WTC11 (cell line): ENCODE measurements around the gene ZBTB44. TPM values are rescaled to one million over a fixed set of nuclear protein-coding genes. Genes with fewer than 3 reads are reported as not detected.

Experiments
- ATAC-seq: fragments of 200-7000 bp; cut with Tn5 transposase; 2 replicates; pipeline ENCODE4 v1.10.0; 2021; ENCODE audit warnings: mild to moderate bottlenecking, moderate library complexity
- CTCF ChIA-PET: fragments of 300-600 bp; sonication (Branson Sonifier 250); formaldehyde crosslinking; loops from one replicate; lab custom pipeline; 2021; ENCODE audit warnings: antibody characterized with exemption; lab: Charles Lee
- POLR2A ChIA-PET: fragments of 350-600 bp; sonication (Branson Sonifier 250); formaldehyde crosslinking; loops from one replicate; lab custom pipeline; 2021; ENCODE audit warnings: antibody characterized with exemption; lab: Charles Lee
- DNase-seq: peaks from one replicate; pipeline ENCODE4 v3.0.0; 2021; ENCODE audit warnings: low spot score
- H3K27ac Mint-ChIP-seq: 2 replicates; pipeline ENCODE4 v1.8.0; 2021; ENCODE audit warnings: mixed read lengths
- H3K27me3 Mint-ChIP-seq: 2 replicates; pipeline ENCODE4 v1.8.0; 2021; ENCODE audit warnings: low read depth, mild to moderate bottlenecking, moderate library complexity, mixed read lengths
- H3K36me3 Mint-ChIP-seq: 2 replicates; pipeline ENCODE4 v1.8.0; 2021; ENCODE audit warnings: mixed read lengths
- H3K4me1 Mint-ChIP-seq: 2 replicates; pipeline ENCODE4 v1.8.0; 2022; ENCODE audit warnings: mixed read lengths
- H3K4me3 Mint-ChIP-seq: 2 replicates; pipeline ENCODE4 v1.8.0; 2021; ENCODE audit warnings: mild to moderate bottlenecking, moderate library complexity, mixed read lengths
- H3K9me3 Mint-ChIP-seq: 2 replicates; pipeline ENCODE4 v1.8.0; 2021; ENCODE audit warnings: mixed read lengths
- CTCF ChIP-seq: fragments of 200-600 bp; IDR thresholded peaks from 2 replicates; pipeline ENCODE4 v1.8.0; 2022; ENCODE audit warnings: antibody characterized with exemption
- EMX1 ChIP-seq: fragments of 250-450 bp; sonication (Bioruptor Pico); IDR thresholded peaks from 2 replicates; pipeline ENCODE4 v1.8.0; 2021; ENCODE audit warnings: mild to moderate bottlenecking
- ERG ChIP-seq: fragments of 250-450 bp; sonication (Bioruptor Pico); IDR thresholded peaks from 2 replicates; pipeline ENCODE4 v1.8.0; 2021; ENCODE audit warnings: mild to moderate bottlenecking
- ETV6 ChIP-seq: sonication (generic); formaldehyde crosslinking; IDR thresholded peaks from 2 replicates; pipeline ENCODE4 v1.8.1; 2022; ENCODE audit warnings: mild to moderate bottlenecking, missing genetic modification reagents
- GRHL2 ChIP-seq: fragments of 250-450 bp; sonication (Bioruptor Pico); IDR thresholded peaks from 2 replicates; pipeline ENCODE4 v1.8.0; 2022; ENCODE audit warnings: mild to moderate bottlenecking, moderate library complexity; ENCODE audit not compliant: insufficient replicate concordance, severe bottlenecking
- GTF2I ChIP-seq: fragments of 250-450 bp; sonication (Bioruptor Pico); conservative IDR thresholded peaks from 2 replicates; pipeline ENCODE4 v1.4.0; 2021; ENCODE audit warnings: mild to moderate bottlenecking
- MYBL2 ChIP-seq: sonication (generic); formaldehyde crosslinking; IDR thresholded peaks from 2 replicates; pipeline ENCODE4 v1.8.1; 2023; ENCODE audit warnings: mild to moderate bottlenecking, moderate library complexity, missing genetic modification reagents
- PRRX2 ChIP-seq: fragments of 250-450 bp; sonication (Bioruptor Pico); IDR thresholded peaks from 2 replicates; pipeline ENCODE4 v1.8.0; 2021; ENCODE audit warnings: mild to moderate bottlenecking
- SMAD4 ChIP-seq: sonication (generic); formaldehyde crosslinking; IDR thresholded peaks from 2 replicates; pipeline ENCODE4 v1.8.0; 2022; ENCODE audit warnings: mild to moderate bottlenecking, missing genetic modification reagents
- SP1 ChIP-seq: sonication (generic); formaldehyde crosslinking; conservative IDR thresholded peaks from 2 replicates; pipeline ENCODE4 v1.8.1; 2022; ENCODE audit warnings: missing genetic modification reagents
- USF2 ChIP-seq: sonication (generic); formaldehyde crosslinking; IDR thresholded peaks from 2 replicates; pipeline ENCODE4 v1.8.1; 2023; ENCODE audit warnings: mild to moderate bottlenecking, missing genetic modification reagents, moderate library complexity
- ZBTB21 ChIP-seq: sonication (generic); formaldehyde crosslinking; IDR thresholded peaks from 2 replicates; pipeline ENCODE4 v1.8.1; 2023; ENCODE audit warnings: mild to moderate bottlenecking, missing genetic modification reagents, borderline replicate concordance
- ZNF263 ChIP-seq: sonication (generic); formaldehyde crosslinking; IDR thresholded peaks from 2 replicates; pipeline ENCODE4 v1.8.1; 2022; ENCODE audit warnings: low read depth, mild to moderate bottlenecking, moderate library complexity, missing genetic modification reagents
- ZNF317 ChIP-seq: sonication (generic); formaldehyde crosslinking; IDR thresholded peaks from 2 replicates; pipeline ENCODE4 v1.8.1; 2023; ENCODE audit warnings: low read depth, mild to moderate bottlenecking, moderate library complexity, missing genetic modification reagents, borderline replicate concordance
- ZNF423 ChIP-seq: fragments of 250-450 bp; sonication (Bioruptor Pico); IDR thresholded peaks from 2 replicates; pipeline ENCODE4 v2.1.2; 2022; ENCODE audit warnings: mild to moderate bottlenecking, moderate library complexity
- total RNA-seq: library from RNA; stranded (reverse); gene quantifications from 3 replicates; pipeline ENCODE4 v1.2.3, GENCODE V29; 2021
- TF ChIP-seq, protein P1 (sequence below): fragments of 250-450 bp; sonication (Bioruptor Pico); IDR thresholded peaks from 2 replicates; pipeline ENCODE4 v2.1.2; 2022; ENCODE audit warnings: mild to moderate bottlenecking, moderate library complexity
- TF ChIP-seq, protein P2 (sequence below): sonication (generic); formaldehyde crosslinking; IDR thresholded peaks from 2 replicates; pipeline ENCODE4 v1.8.0; 2022; ENCODE audit warnings: mild to moderate bottlenecking, missing genetic modification reagents
- TF ChIP-seq, protein P3 (sequence below): fragments of 250-450 bp; sonication (Bioruptor Pico); IDR thresholded peaks from 2 replicates; pipeline ENCODE4 v1.9.0; 2021; ENCODE audit warnings: moderate library complexity, mild to moderate bottlenecking, inconsistent platforms, borderline replicate concordance

The ZBTB44 gene
- total RNA-seq, 1 experiment from 2014 or later, result 107 TPM

- TF ChIP-seq, protein P1, sequence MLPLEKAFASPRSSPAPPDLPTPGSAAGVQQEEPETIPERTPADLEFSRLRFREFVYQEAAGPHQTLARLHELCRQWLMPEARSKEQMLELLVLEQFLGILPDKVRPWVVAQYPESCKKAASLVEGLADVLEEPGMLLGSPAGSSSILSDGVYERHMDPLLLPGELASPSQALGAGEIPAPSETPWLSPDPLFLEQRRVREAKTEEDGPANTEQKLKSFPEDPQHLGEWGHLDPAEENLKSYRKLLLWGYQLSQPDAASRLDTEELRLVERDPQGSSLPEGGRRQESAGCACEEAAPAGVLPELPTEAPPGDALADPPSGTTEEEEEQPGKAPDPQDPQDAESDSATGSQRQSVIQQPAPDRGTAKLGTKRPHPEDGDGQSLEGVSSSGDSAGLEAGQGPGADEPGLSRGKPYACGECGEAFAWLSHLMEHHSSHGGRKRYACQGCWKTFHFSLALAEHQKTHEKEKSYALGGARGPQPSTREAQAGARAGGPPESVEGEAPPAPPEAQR, result no peak
- TF ChIP-seq ERG (CRISPR knock-in tag) (no peak), ETV6 (CRISPR knock-in tag) (no peak), SMAD4 (CRISPR knock-in tag) (no peak), USF2 (no peak), EMX1 (CRISPR knock-in tag) (no peak), ZBTB21 (CRISPR knock-in tag) (no peak), ZNF423 (CRISPR knock-in tag) (no peak), ZNF263 (CRISPR knock-in tag) (no peak), ZNF317 (no peak), CTCF (no peak), GRHL2 (CRISPR knock-in tag) (no peak)
- TF ChIP-seq, protein P2, sequence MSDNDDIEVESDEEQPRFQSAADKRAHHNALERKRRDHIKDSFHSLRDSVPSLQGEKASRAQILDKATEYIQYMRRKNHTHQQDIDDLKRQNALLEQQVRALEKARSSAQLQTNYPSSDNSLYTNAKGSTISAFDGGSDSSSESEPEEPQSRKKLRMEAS (CRISPR knock-in tag), result peak; percentile 67; the same call in 1 of the 2 replicates
- TF ChIP-seq, protein P3, sequence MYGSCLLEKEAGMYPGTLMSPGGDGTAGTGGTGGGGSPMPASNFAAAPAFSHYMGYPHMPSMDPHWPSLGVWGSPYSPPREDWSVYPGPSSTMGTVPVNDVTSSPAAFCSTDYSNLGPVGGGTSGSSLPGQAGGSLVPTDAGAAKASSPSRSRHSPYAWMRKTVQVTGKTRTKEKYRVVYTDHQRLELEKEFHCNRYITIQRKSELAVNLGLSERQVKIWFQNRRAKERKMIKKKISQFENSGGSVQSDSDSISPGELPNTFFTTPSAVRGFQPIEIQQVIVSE (CRISPR knock-in tag), result no peak
- TF ChIP-seq, all 79 proteins: peak for 5
These were observed 450 bp downstream of the ZBTB44 start (continued) for GRCh38 chr11:130314184-130314749.

DNA sequence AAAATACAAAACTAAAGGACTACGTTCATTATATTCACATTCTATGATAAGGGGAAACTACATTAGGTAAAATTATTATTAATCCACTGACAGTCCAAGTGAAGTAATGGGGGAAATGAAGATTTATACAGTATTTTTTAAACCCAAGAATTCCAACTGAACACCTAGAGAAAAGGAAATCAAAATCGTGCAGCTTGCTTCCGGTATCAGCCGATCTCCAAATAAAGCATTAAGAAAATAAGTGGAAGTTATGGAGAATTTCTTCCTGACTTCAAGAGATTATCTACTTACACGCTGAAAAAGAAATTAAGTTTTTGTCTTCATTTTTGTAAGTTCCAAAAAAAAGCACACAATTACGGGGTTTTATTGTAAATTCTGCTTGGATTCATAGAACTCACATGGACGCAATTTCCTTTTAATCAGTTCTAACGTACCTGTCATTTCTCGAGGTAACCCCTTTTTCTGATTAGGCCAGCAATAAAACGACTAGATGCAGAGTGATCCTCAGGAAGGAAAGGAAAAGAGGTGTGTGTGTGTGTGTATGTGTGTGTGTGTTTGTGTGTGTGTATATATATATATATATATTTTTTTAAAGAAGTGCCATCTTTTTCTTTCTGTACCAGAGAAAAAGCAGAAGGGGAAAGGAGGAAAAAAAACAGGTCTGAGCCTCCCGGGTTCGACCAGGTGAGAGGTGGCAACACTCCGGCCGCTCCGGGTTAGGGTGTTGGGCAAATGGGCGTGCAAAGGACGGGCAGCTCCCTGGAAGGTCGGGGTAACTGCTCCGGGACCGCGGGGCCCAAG is 1.1 kb downstream of the ZBTB44 start:
- POLR2A ChIA-PET, result no interaction called here
- Mint-ChIP-seq H3K9me3 (peaks cover 9% of the 10 kb centered on the region), H3K4me1 (peaks cover 58% of the 10 kb centered on the region)
- no peak for TF ChIP-seq GTF2I (CRISPR knock-in tag)
- no peak for TF ChIP-seq ZNF317
- no peak for TF ChIP-seq MYBL2 (CRISPR knock-in tag)
- no peak for TF ChIP-seq SP1 (CRISPR knock-in tag)
- no peak for TF ChIP-seq PRRX2 (CRISPR knock-in tag)
- TF ChIP-seq, all 79 proteins: peak for 0
- Mint-ChIP-seq H3K27me3 (no peaks in the 10 kb centered on the region), H3K36me3 (peaks cover 16% of the 10 kb centered on the region), H3K4me3 (peak overlapping the region; percentile 88), H3K27ac (peak overlapping the region; percentile 94)
- ATAC-seq, result peak; percentile 6
- DNase-seq, result no peak
- CTCF ChIA-PET, result interaction anchor here (1.0 kb wide), 1 partner anchor 101 kb away, joined by 3 read pairs; no protein-coding TSS in a partner anchor
